GM19324 (cell line): ENCODE results near the gene HOXA3.

Source experiments
- ATAC-seq: cut with Tn5 transposase; IDR thresholded peaks from one replicate; pipeline ENCODE4 v1.9.1; 2021; ENCODE audit warnings: mild to moderate bottlenecking, moderate library complexity; ENCODE audit not compliant: unreplicated experiment, low FRiP score

Gene HOXA3

DNA sequence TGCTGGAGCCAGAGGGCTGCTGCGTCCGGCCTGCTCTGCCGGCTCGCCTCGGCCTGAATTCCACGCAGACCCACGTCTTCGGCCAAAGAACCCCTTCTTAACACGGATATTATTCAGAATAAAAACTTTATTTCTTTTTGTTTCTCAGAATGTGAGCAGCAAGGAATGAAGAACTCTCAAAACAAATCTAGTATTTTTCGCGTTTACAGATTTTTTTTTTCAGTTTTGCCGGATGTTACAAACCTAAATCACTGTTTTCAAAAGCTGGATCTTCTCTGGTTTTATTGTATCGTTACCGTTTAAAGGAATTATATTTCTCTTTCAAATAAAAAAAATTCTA lies 45.5 kb downstream of the HOXA3 start:
- ATAC-seq, result no peak

DNA sequence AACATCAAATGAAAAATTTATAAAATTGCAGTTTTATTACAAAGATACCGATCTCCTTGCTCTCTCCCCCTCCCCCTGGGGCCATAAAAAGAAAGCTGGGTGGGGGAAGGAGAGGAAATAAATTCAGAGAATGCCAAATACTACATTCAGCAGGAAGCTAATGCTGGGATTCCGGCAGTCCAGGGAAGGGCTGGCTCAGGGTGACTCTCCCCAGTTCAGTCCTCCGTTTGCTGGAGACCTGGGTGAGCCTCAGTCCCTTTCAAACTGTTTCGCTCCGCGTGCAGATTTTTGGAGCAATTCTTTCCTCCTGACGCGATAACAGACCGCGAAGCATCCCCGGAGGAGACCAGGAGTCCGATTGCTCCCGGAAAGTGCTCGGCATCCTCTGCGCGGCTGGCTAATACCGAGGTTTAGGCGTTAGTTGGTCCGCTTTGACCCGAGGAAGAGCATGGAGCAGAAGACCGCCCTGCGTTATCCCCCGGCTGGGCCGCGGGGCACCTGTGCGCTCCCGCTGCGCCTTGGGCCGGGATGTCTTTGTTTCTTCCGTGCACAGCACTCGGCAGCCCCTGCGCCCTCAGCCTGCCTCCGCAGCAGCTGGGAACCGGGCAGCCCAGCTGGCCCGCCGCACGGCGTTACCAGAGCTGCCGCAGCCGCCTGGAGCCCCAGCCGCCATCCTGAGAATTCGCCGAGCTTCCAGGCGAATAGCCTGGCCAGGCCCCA lies 46.0 kb downstream of the HOXA3 start:
- ATAC-seq, result no peak

DNA sequence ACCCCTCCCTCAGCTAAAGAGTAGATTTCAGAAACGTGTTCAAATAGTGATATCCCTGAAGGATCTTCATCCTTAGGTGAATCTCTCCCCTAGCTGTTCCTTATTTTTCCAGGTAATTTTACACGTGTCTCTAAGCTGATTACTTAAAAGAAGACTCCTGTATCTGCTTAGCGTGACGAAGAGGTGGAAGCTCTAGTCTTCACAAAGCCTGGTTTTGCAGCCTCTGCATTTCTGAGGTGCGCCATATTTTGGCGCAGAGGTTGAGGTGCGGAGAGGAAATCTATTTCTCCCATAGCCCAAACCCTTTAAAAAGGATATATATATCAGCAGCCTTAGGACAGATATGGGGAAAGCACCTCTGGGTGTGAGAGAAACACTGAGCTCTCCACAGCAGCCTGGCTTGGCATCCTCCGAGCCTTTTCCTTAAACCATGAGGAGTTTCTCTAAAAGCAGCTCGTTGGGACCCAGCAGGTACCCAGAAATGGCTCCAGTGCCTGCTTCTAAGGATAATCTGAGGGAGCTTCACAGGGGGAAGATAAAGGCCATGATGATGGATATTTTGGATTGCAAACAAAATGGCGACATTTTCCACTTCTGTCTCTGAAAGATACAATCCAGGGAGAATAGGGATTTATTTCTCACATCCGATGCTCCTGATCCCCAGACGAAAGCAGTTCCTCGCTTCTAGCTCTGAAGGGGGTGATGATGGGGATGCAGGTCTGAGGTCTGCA lies 46.9 kb downstream of the HOXA3 start:
- ATAC-seq, result no peak

- ATAC-seq, result no peak
Measured at GRCh38 chr7:27104341-27105058, 47.9 kb downstream of the HOXA3 start.

DNA sequence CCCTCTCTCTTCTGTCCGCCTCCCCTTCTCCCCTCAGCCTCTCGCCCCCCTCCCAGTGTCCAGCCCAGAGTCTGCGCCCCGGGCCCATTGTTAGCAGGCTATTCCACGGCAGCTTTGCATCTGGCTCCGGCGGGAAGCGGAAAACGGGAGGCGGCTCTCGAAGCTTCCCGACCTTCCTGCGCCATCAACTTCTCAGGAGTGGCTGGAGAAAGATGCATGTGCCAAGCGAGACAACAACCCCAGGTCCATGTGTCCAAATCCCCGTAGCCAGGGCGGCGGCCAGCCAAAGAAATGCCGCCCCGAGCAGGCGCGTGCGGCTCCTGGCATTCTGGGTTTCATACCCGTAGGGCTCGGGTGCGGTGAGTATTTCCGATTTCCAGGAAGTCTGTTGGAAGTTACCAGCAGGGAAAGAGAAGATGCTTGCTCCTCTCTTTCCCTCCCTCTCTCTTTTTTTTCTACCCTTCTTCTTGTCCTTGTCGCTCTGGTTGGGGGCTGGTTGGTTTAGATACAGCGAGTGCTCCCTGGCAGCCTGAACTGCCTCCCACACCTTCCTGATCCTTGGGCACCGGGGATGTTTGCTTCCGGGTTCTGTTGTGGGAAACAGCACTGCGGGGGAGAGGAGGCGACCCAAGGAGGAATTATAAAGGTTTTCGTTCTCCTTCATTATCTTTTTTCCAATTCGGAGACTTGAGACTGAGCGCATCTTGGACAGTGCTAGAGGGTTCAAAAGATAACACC lies 48.7 kb downstream of the HOXA3 start:
- no peak for ATAC-seq

DNA sequence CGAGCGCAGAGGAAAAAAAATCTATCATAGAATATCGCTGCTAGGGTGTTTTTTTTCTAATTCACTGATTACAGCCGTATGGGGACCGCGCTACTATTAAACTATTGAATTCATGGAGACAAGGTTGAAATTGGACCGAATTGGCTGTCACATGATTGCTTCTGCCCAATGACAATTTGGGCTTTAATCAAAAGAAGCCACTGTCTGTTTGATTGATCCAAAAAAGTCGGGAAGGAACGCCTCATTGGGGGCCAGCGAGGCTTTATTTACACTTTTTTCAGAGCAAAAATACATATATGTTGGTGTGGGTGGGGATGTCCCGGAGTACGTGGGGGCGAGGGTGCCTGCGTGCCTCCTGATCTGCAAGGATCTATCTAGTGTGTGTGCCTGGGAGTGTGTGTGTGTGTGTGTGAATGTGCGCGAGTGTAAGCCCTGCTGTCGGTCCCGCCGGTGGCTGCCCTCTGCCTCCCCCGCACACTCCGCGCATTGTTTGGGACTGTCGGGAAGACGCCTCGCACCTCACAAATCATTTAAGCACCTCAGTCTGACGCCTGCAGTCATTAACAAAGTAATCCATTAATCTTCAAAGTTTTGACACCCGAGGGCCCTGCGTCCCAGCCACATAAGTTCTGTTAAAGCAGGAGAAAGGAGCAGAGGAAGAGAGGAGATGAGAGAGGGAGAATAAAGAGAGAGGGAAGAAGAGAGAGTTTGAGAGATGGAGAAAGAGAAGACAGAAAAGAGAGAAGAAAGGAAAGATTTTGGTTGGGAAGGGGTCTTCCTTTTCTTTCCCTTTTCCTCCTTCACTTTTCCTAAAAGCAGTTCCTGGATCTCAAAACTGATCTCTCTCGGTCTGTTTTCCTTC lies 49.6 kb downstream of the HOXA3 start, which contains the start of gene HOXA2:
HOXA2 (minus strand) TSS at position 103 of the 862 bp plus-strand sequence. CDS start 183 bp downstream, outside the sequence.
- no peak for ATAC-seq

DNA sequence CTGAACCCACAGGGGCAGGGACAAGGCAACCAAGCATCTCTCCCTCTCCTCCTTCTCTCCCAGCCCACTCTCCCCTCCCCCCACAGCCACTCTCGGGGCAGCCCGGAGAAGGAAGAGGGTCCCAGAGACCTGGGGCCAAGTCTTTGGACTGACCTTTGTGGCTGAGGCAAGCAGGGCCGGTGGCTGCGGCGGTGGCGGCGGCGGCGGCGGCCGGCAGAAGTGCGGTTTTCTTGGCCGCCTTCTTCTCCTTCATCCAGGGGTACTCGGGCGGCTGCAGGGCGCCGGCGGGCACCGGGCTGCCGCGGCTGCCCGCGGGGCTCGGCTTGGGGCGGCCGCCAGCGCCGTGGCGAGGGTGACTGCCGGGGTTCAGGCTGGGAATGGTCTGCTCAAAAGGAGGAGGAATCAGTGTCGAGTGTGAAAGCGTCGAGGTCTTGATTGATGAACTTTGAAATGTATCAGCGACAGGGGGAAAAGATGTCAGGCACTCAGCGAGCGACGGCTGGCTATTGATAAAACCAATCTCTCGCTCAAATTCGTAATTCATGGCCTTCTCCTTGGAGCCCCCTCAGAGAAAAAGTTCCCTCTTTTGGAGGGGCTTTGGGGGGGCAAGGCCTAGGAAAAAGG lies 50.3 kb downstream of the HOXA3 start:
- ATAC-seq, result no peak

- ATAC-seq, result no peak
Measured at GRCh38 chr7:27101171-27101956, 51.0 kb downstream of the HOXA3 start.

DNA sequence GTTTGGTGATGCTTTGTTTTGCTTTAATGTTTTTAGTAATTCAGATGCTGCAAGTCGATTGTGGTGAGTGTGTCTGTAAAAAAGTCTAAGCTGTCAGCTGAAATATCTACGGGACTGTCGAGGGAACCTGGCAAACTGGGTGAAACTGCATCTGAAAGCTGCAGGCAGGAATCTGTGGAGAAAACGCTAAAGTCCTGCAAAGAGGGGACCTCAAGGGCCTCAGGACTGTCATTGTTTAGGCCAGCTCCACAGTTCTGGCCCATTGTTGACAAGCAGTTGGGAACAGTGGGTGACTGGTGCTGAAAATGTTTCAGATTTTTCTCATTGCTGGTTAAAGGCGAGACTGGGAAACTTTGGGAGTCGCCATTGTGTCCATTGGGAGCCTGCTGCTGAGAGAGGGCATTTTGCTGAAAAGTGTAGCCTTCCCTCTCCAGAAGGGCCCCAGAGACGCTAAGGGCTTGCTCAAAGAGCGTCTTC lies 51.7 kb downstream of the HOXA3 start:
- no peak for ATAC-seq

- no peak for ATAC-seq
Measured at GRCh38 chr7:27099453-27100370, 52.7 kb downstream of the HOXA3 start.

GRCh38 chr7:27098578-27099451 lies 53.6 kb downstream of the HOXA3 start:
- no peak for ATAC-seq

- no peak for ATAC-seq
Measured at GRCh38 chr7:27097686-27098577, 54.5 kb downstream of the HOXA3 start.

DNA sequence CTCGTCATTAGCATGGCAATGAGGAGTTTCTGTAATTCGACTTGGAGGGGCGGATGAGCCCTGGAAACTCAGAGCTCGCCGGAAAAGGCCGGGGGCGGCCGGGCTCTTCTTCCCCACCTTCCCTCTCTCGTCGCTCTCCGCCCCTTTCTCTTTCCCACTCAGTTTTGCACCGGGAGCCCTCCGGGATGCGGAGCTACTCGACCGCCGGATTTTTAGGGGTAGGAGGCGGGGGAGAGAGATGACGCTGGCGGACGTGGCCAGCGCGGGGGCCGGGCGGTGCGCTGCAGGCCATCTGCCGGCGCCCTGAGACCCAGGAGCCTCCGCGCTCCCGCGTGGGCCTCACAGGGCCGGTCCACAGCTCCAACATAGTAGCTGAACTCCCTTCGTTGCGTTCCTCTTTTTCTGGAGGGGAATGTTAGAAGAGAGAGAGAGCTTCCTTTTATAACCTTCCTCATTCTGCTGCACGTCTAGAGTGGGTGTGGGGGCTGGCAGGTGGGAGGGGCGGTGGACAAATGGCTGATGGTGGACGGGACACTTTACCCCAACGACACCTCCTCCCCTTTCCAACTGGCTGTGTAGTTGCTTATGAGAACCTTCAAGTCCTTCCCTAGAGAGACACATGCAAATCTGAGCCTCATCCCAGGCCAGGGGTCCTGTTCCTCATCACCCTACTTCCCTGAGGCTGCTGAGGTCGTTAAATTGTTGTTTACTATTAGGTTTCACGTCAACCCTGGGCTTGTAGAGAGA lies 55.4 kb downstream of the HOXA3 start:
- no peak for ATAC-seq

DNA sequence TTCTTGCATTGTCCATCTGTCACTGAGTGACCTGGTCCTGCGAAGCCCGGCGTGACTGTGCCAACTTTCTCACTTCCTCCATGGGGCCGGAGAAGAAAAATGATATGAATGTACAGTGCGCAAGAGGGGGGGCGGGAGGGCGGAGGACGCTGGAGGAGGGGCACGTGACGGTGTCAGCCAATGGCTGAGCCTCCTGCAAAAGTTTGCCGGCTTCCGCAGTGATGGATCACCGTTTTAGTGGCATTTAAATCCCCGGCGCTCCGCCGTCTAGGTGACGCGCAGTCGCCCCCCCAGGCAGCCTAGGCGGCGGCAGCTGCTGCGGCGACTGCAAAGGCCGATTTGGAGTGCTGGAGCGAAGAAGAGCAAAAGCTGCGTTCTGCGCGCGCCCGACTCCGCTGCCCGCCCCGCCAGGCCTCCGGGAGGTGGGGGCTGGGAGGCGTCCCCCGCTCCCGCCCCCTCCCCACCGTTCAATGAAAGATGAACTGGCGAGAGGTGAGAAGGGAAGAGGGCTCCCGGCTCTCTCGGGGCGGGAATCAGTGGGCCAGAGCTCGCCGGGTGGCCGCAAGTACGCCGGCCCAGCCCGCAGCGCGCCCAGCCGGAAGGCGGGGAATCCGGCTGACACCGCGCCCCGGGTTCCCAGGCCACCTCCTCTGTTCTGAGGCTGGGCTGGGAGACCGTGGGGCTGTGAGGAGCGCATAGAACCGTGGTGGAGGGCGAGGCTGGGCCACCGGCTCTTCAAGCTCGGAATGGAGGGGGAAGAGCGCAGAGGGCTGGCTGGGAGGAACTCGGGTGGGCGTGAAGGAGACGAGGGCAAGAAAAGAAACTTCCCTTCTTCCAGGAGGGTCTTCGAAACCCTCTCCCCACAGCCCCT lies 56.3 kb downstream of the HOXA3 start, which contains the start of gene HOXA1:
HOXA1 (minus strand) TSS at position 104 of the 871 bp plus-strand sequence; CDS start at position 16, 88 bp downstream.
- ATAC-seq, result peak; percentile 87
